ENCODE measurements around the gene SNRPA.

- TF ChIP-seq POLR2A (IDR thresholded peaks at IDR 0.05) (no peak), CTCF (IDR thresholded peaks at IDR 0.05) (no peak), POLR2AphosphoS5 (IDR thresholded peaks at IDR 0.05; ENCODE audit: insufficient read depth in 1 of 2, low read depth in 1 of 2) (no peak)
Measured at GRCh38 chr19:40743926-40744325, 7.1 kb upstream of the SNRPA start.
